Measurements from ENCODE around the gene GRID2.

DNA sequence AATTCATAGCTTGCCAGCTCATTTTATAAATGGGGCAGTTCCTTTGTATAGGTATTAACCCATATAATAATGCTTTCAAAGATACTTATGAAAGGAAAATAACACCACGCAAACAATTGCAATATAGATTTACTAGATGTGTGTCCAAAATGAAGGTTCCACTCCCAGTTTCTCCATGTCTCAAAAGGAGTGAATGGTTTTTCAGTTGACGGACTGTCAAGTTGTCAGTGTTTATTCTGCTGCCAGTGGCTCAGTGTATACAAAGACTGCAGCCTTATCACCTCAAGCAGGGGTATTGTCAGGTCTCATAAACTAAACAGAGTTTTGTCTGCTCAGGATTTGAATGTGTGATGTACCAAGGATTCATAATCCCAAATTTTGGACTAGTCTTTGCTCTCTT is 939.5 kb downstream of the GRID2 start:
- no peak for TF ChIP-seq CTCF (IDR thresholded peaks at IDR 0.05)
- no peak for TF ChIP-seq ZFX (IDR thresholded peaks at IDR 0.05; ENCODE audit: borderline replicate concordance)
